Transverse colon (tissue), 4 donors: ENCODE measurements around the gene EDN2. TPM values are rescaled to one million over a fixed set of nuclear protein-coding genes. Genes with fewer than 3 reads are reported as not detected.
A peak's percentile ranks its signal among the peaks of the same experiment; 100 is the strongest.

Experiments
- DNase-seq: peaks from one replicate; pipeline ENCODE4 v3.0.0-alpha.2; 2019
- H3K27ac ChIP-seq, 4 donors: fragments of 200-600 bp; sonication (generic); 2 replicates each; pipeline ENCODE4 v1.5.1; 2016 to 2018; ENCODE audit warnings: inconsistent platforms in 4 of 4
- H3K27me3 ChIP-seq: fragments of 200-600 bp; sonication (generic); 2 replicates; pipeline ENCODE4 v1.5.1; 2017; ENCODE audit warnings: inconsistent platforms
- H3K36me3 ChIP-seq, 4 donors: fragments of 200-600 bp; sonication (generic); 2 replicates each; pipeline ENCODE4 v1.5.1; 2017 to 2019; ENCODE audit warnings: inconsistent platforms in 4 of 4
- H3K4me1 ChIP-seq, 4 donors: fragments of 200-600 bp; sonication (generic); 2 replicates each; pipeline ENCODE4 v1.5.1; 2017 to 2020; ENCODE audit warnings: inconsistent platforms in 4 of 4
- H3K4me3 ChIP-seq, 4 donors: fragments of 200-600 bp; sonication (generic); 1 replicate in 1 of 4; 2 replicates in 3 of 4; pipeline versions ENCODE4 v1.5.1 to v1.6.1; 2017 to 2019; ENCODE audit warnings: inconsistent platforms in 4 of 4
- H3K9me3 ChIP-seq, 2 donors: fragments of 200-600 bp; sonication (generic); 2 replicates each; pipeline ENCODE4 v1.5.1; 2017 to 2019; ENCODE audit warnings: inconsistent platforms in 2 of 2
- EP300 ChIP-seq: sonication (generic); formaldehyde crosslinking; IDR thresholded peaks from one replicate; pipeline ENCODE4 v1.6.1; 2017; ENCODE audit warnings: antibody characterized with exemption, low read depth
- POLR2A ChIP-seq: fragments of 450-650 bp; IDR thresholded peaks from one replicate; pipeline ENCODE4 v1.6.1; 2016; ENCODE audit warnings: antibody characterized with exemption, mild to moderate bottlenecking, moderate library complexity
- POLR2AphosphoS5 ChIP-seq, 3 donors: sonication (generic); formaldehyde crosslinking; IDR thresholded peaks; one replicate each; pipeline ENCODE4 v1.6.1; 2016; ENCODE audit warnings: antibody characterized with exemption in 3 of 3
- WGBS, 2 donors: methylation state at CpG; one replicate each; pipeline ENCODE4 v1.1.5; 2018; ENCODE audit warnings: low coverage in 1 of 2; 5-methylcytosine and 5-hydroxymethylcytosine counted together
- in situ Hi-C, 4 donors: fragments of 200-750 bp; cut with MboI; loops; one replicate each; pipeline versions ENCODE4 v1.15.0 to v1.15.1; 2017; ENCODE audit warnings: low sequenced_read_pairs in 3 of 4, low pct_ligation_motif_present in 1 of 4, low pct_unique_long_range_greater_than_20kb in 1 of 4
- intact Hi-C: fragments of 100-400 bp; cut with DNase I; formaldehyde crosslinking; loops from one replicate; pipeline ENCODE4 v1.15.1; 2023; ENCODE audit warnings: low total_unique reads
- total RNA-seq, 4 donors: library from RNA; depleted of rRNA; stranded (reverse); fragments of >200 nt; gene quantifications; one replicate each; pipeline ENCODE4 v1.1.0, GENCODE V29; 2016
- TF ChIP-seq, protein P1 (sequence below), 5 experiments: fragments of 200-600 bp in 3 of 5; fragments of 450-650 bp in 2 of 5; sonication (generic) in 3 of 5; IDR thresholded peaks; 1 replicate in 2 of 5; 2 replicates in 3 of 5; pipeline ENCODE4 v1.5.1; 2016 to 2017; ENCODE audit warnings: antibody characterized with exemption in 5 of 5, inconsistent platforms in 3 of 5, mild to moderate bottlenecking in 2 of 5, moderate library complexity in 1 of 5

EDN2 gene
- total RNA-seq, 4 donors from 2014 or later: 3.8 to 15.7 (median 10.3) TPM

DNA sequence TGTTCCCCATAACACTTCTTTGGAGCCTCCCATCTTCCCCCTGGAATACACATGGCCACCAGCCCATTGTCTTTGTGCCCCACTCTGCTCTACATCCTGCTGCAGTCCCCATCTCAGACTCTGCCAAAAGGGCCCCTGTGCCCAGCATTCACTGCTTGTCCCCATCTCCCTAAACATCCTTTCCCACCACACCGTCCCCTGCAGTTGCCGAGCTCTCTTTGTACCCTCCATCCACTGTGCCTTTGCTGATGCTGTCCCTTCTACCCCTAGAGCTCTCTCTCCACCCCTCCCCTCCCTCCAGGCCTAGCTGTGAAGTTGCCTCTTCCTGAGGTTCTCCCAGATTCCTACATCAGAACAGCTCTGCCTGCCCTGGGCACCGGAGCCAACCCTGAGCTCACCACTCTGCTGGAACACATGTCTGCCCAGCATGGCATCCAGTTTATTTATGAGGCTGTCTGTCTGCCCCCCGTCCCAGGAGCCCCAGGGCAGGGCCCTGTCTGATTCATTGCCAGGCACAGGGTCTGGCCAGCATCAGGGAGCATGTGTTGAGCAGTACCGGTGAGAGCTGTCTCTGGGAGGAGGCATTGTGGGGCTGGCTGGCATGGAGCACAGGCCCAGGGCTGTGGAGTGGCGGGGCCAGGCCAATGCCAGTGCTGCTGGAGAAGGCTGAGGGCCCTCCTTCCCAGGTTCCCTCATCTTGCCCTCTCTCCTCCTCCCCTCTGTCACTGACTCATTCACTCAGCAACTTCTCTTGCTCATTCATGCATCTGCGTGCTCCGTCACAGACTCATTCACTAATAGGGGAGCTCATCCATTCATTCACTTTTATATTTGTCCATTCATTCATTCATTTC lies 28.8 kb downstream of the EDN2 start:
- H3K9me3 ChIP-seq: no peaks in the 10 kb centered on the region
- peaks cover 3 to 40% (median 16%) of the 10 kb centered on the region in 4 donors for H3K4me1 ChIP-seq
- H3K27ac ChIP-seq: peak overlapping the region in 2 of 4 donors; percentile 49 to 58
- H3K27me3 ChIP-seq: no peaks in the 10 kb centered on the region
- 74 to 80% methylated on average over 4 to 7 of the region's 8 CpGs for WGBS, 2 donors
- H3K4me3 ChIP-seq: no peak overlapping the region
- DNase-seq: peak; percentile 55
- no peaks in the 10 kb centered on the region for H3K36me3 ChIP-seq
- intact Hi-C loops: loop anchor here (1.0 kb wide), 1 partner anchor 27 kb away; no protein-coding TSS in a partner anchor
- in situ Hi-C loops: no loop called here
- TF ChIP-seq EP300 (peak; percentile 77), POLR2A (no peak), POLR2AphosphoS5 (IDR thresholded peaks at IDR 0.05) (peak; percentile 76 to 90 (median 85))
- TF ChIP-seq, protein P1, sequence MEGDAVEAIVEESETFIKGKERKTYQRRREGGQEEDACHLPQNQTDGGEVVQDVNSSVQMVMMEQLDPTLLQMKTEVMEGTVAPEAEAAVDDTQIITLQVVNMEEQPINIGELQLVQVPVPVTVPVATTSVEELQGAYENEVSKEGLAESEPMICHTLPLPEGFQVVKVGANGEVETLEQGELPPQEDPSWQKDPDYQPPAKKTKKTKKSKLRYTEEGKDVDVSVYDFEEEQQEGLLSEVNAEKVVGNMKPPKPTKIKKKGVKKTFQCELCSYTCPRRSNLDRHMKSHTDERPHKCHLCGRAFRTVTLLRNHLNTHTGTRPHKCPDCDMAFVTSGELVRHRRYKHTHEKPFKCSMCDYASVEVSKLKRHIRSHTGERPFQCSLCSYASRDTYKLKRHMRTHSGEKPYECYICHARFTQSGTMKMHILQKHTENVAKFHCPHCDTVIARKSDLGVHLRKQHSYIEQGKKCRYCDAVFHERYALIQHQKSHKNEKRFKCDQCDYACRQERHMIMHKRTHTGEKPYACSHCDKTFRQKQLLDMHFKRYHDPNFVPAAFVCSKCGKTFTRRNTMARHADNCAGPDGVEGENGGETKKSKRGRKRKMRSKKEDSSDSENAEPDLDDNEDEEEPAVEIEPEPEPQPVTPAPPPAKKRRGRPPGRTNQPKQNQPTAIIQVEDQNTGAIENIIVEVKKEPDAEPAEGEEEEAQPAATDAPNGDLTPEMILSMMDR (IDR thresholded peaks at IDR 0.05): no peak

DNA sequence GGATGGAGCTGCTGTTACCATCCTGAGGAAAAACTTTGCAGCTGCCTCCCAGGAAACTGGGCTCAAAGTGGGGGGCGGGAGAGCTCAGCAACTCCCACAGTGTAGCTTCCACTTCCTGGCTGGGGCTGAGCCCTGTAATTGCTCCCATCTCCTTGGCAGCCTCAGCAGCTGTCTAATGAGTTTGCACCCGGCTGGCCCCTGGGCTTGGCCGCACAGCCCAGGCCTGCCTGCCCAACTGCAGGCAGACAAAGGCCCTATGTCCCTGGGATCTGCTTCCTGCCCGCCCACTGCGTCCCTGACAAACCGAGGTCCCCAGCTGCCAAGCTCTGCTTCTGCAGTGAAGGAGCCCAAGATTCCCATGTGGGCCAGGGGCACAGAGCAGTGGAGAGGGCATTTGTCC lies 30.1 kb downstream of the EDN2 start:
- 23% methylated on average over 2 of the region's 6 CpGs; no CpG with 5 or more reads in 1 of the 2 donors for WGBS, 2 donors
- no peak overlapping the region for H3K4me3 ChIP-seq
- H3K9me3 ChIP-seq: no peaks in the 10 kb centered on the region
- in situ Hi-C loops (no loop called here), intact Hi-C loops (no loop called here)
- H3K4me1 ChIP-seq: peaks cover 3 to 46% (median 16%) of the 10 kb centered on the region in 4 donors
- H3K27ac ChIP-seq: peak overlapping the region; percentile 38 to 66 (median 56)
- TF ChIP-seq, protein P1 (IDR thresholded peaks at IDR 0.05): no peak
- TF ChIP-seq EP300 (no peak), POLR2AphosphoS5 (IDR thresholded peaks at IDR 0.05) (peak in 2 of 3 donors; percentile 9 to 20)
- H3K36me3 ChIP-seq: no peaks in the 10 kb centered on the region
- H3K27me3 ChIP-seq: no peaks in the 10 kb centered on the region
- peak; percentile 78 for DNase-seq

DNA sequence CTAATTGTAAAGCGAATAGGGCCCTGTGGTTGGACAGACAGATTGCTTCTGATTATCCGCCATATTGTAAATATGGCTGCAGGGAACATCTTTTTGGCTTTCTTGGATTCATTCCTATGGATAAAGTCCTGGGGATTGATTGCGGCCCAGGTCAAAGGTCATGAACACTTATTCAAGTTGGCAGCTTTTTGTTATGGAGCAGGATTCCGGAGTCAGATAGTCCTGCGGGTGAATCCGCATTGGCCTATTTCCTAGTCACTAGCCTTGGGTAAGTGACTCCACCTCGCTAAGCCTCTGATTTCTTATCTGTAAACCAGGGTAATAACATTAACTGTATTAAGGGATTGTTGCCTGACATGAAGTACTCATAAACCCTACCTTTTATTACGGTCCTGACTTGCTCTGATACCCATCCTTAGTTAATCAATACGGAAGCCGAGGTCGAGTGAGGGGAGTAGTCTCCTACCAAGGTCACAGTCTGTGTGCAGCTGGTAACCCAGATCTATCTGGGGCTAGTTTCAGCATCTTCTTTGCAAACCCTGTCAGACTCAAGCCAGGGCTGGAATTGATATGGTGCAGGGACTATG lies 31.7 kb downstream of the EDN2 start:
- 63 to 86% methylated on average over 4 to 11 of the region's 11 CpGs for WGBS, 2 donors

More for the DNA sequence above, 31.7 kb downstream of the EDN2 start:
- in situ Hi-C loops (no loop called here), intact Hi-C loops (no loop called here)
- Histone ChIP-seq H3K27me3 (no peaks in the 10 kb centered on the region), H3K4me3 (no peak overlapping the region), H3K27ac (peak overlapping the region; percentile 23 to 66 (median 47)), H3K36me3 (no peaks in the 10 kb centered on the region), H3K4me1 (peaks cover 3 to 46% (median 16%) of the 10 kb centered on the region in 4 donors), H3K9me3 (no peaks in the 10 kb centered on the region)
- TF ChIP-seq EP300: no peak
- TF ChIP-seq, protein P1 (IDR thresholded peaks at IDR 0.05): no peak
- TF ChIP-seq POLR2A: no peak
- no peak for TF ChIP-seq POLR2AphosphoS5 (IDR thresholded peaks at IDR 0.05)
- DNase-seq: peak; percentile 32
